Measurements from ENCODE around the gene VWA5B2. TPM values are rescaled to one million over a fixed set of nuclear protein-coding genes. Genes with fewer than 3 reads are reported as not detected.

VWA5B2 gene
- total and polyA plus RNA-seq, 3 experiments from 2014 or later: 0.11 TPM; not detected in 2

GRCh38 chr3:184290331-184290730 lies 60.9 kb downstream of the VWA5B2 start:
- Mint-ChIP-seq H3K4me1 (peaks cover 0 to 4% (median 0%) of the 10 kb centered on the region in 3 donors), H3K9me3 (no peaks in the 10 kb centered on the region), H3K27ac (no peak overlapping the region), H3K27me3 (peaks cover 9 to 14% of the 10 kb centered on the region in 2 donors), H3K4me3 (no peak overlapping the region), H3K36me3 (no peaks in the 10 kb centered on the region)
- Histone ChIP-seq H3K27me3 (ENCODE audit: insufficient read depth, low read length, poor library complexity, severe bottlenecking) (no peaks in the 10 kb centered on the region), H3K36me3 (ENCODE audit: insufficient read depth, low read length) (no peaks in the 10 kb centered on the region), H3K9me3 (ENCODE audit: low read length) (no peaks in the 10 kb centered on the region), H3K4me1 (ENCODE audit: insufficient read depth, low read length) (no peaks in the 10 kb centered on the region), H3K27ac (ENCODE audit: low read depth, low read length) (no peak overlapping the region), H3K4me3 (ENCODE audit: low read length) (no peak overlapping the region)
- ChIA-PET POLR2A (no interaction called here), CTCF (interaction anchor here (0.9 to 2.6 kb wide), 2 partner anchors 63 to 393 kb away, joined by 3 to 8 read pairs; no protein-coding TSS in a partner anchor)
- DNase-seq: no peak

- Mint-ChIP-seq H3K4me3 (no peak overlapping the region), H3K9me3 (no peaks in the 10 kb centered on the region), H3K27me3 (peaks cover 6 to 9% of the 10 kb centered on the region in 2 donors), H3K36me3 (no peaks in the 10 kb centered on the region), H3K27ac (peak overlapping the region in 1 of 8 donors; percentile 47), H3K4me1 (peaks cover 0 to 4% (median 0%) of the 10 kb centered on the region in 3 donors)
- Histone ChIP-seq H3K27ac (ENCODE audit: low read depth, low read length) (no peak overlapping the region), H3K27me3 (ENCODE audit: insufficient read depth, low read length, poor library complexity, severe bottlenecking) (no peaks in the 10 kb centered on the region), H3K9me3 (ENCODE audit: low read length) (no peaks in the 10 kb centered on the region), H3K36me3 (ENCODE audit: insufficient read depth, low read length) (no peaks in the 10 kb centered on the region), H3K4me1 (ENCODE audit: insufficient read depth, low read length) (no peaks in the 10 kb centered on the region), H3K4me3 (ENCODE audit: low read length) (no peak overlapping the region)
- POLR2A ChIA-PET: no interaction called here
- no peak for DNase-seq
- CTCF ChIA-PET: interaction anchor here (0.9 to 2.6 kb wide), 4 partner anchors 64 to 394 kb away, joined by 3 to 8 read pairs (median 3); no protein-coding TSS in a partner anchor
These were observed 61.8 kb downstream of the VWA5B2 start for GRCh38 chr3:184291044-184291737.

Other genes starting within 250 kb of the VWA5B2 start
- gene ABCC5, start 211.7 kb upstream of the VWA5B2 start, total RNA-seq: 10 to 100 TPM; 18.1 to 19.0 TPM
- gene ABCC5, start 211.7 kb upstream of the VWA5B2 start, polyA plus RNA-seq: 9.5 TPM
- gene HTR3D, start 197.8 kb upstream of the VWA5B2 start, total RNA-seq: not detected
- not detected for gene HTR3D, start 197.8 kb upstream of the VWA5B2 start, polyA plus RNA-seq
- gene HTR3C, start 176.5 kb upstream of the VWA5B2 start, total RNA-seq: not detected
- gene HTR3C, start 176.5 kb upstream of the VWA5B2 start, polyA plus RNA-seq: not detected
- not detected for gene HTR3E, start 132.5 kb upstream of the VWA5B2 start, total RNA-seq
- not detected for gene HTR3E, start 132.5 kb upstream of the VWA5B2 start, polyA plus RNA-seq
- 10 to 100 TPM; 74.8 to 83.9 TPM for gene EIF2B5, start 94.2 kb upstream of the VWA5B2 start, total RNA-seq
- 51.6 TPM for gene EIF2B5, start 94.2 kb upstream of the VWA5B2 start, polyA plus RNA-seq
- gene DVL3, start 74.2 kb upstream of the VWA5B2 start, total RNA-seq: 10 to 100 TPM; 38.5 to 44.0 TPM
- 15.4 TPM for gene DVL3, start 74.2 kb upstream of the VWA5B2 start, polyA plus RNA-seq
- gene AP2M1, start 54.7 kb upstream of the VWA5B2 start, total RNA-seq: 100 to 1,000 TPM; 268 to 270 TPM
- 265 TPM for gene AP2M1, start 54.7 kb upstream of the VWA5B2 start, polyA plus RNA-seq
- 10 to 100 TPM; 70.8 to 70.9 TPM for gene ABCF3, start 43.4 kb upstream of the VWA5B2 start, total RNA-seq
- 54.5 TPM for gene ABCF3, start 43.4 kb upstream of the VWA5B2 start, polyA plus RNA-seq
- gene ALG3, start 19.4 kb downstream of the VWA5B2 start, total RNA-seq: 10 to 100 TPM; 59.4 to 61.4 TPM
- 73.2 TPM for gene ALG3, start 19.4 kb downstream of the VWA5B2 start, polyA plus RNA-seq
- 10 to 100 TPM; 13.2 to 14.5 TPM for gene EEF1AKMT4, start 20.1 kb downstream of the VWA5B2 start, total RNA-seq
- 5.3 TPM for gene EEF1AKMT4, start 20.1 kb downstream of the VWA5B2 start, polyA plus RNA-seq
- gene CAMK2N2, start 32.0 kb downstream of the VWA5B2 start, total RNA-seq: under 1 TPM; 0.66 to 0.77 TPM
- not detected for gene CAMK2N2, start 32.0 kb downstream of the VWA5B2 start, polyA plus RNA-seq
- not detected for gene ECE2, start 46.4 kb downstream of the VWA5B2 start, total RNA-seq
- gene ECE2, start 46.4 kb downstream of the VWA5B2 start, polyA plus RNA-seq: not detected
- gene PSMD2, start 69.7 kb downstream of the VWA5B2 start, total RNA-seq: 100 to 1,000 TPM; 334 to 342 TPM
- 211 TPM for gene PSMD2, start 69.7 kb downstream of the VWA5B2 start, polyA plus RNA-seq
- gene EIF4G1, start 85.0 kb downstream of the VWA5B2 start, total RNA-seq: 100 to 1,000 TPM; 693 to 694 TPM
- gene EIF4G1, start 85.0 kb downstream of the VWA5B2 start, polyA plus RNA-seq: 46.2 TPM
- gene FAM131A, start 108.0 kb downstream of the VWA5B2 start, total RNA-seq: 1 to 10 TPM; 2.2 to 2.4 TPM
- gene FAM131A, start 108.0 kb downstream of the VWA5B2 start, polyA plus RNA-seq: 2.2 TPM
- 1 to 10 TPM; 6.3 to 7.3 TPM for gene CLCN2, start 132.0 kb downstream of the VWA5B2 start, total RNA-seq
- gene CLCN2, start 132.0 kb downstream of the VWA5B2 start, polyA plus RNA-seq: 0.54 TPM
- 100 to 1,000 TPM; 147 TPM for gene POLR2H, start 132.1 kb downstream of the VWA5B2 start, total RNA-seq
- 52.1 TPM for gene POLR2H, start 132.1 kb downstream of the VWA5B2 start, polyA plus RNA-seq
- gene THPO, start 148.6 kb downstream of the VWA5B2 start, total RNA-seq: not detected
- gene THPO, start 148.6 kb downstream of the VWA5B2 start, polyA plus RNA-seq: not detected
- gene CHRD, start 150.5 kb downstream of the VWA5B2 start, total RNA-seq: under 1 TPM in 1 of 2 experiments, not detected in 1; 0.04 TPM
- gene CHRD, start 150.5 kb downstream of the VWA5B2 start, polyA plus RNA-seq: not detected

Measured in CD8-positive, alpha-beta memory T cell (primary cell).